ENCODE measurements around the gene ZFTA.

DNA sequence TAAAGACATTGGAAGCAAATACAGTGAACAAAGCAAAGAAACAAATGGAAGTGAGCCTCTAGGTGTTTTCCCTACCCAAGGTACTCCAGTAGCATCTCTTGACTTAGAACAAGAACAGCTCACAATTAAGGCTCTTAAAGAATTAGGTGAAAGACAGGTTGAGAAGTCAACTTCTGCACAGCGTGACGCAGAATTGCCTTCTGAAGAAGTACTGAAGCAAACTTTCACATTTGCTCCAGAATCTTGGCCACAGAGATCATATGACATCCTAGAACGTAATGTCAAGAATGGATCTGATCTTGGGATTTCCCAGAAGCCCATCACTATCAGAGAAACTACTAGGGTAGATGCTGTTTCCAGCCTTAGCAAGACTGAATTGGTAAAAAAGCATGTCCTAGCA, 48.0 kb downstream of the ZFTA start:
- TF ChIP-seq, protein P1, sequence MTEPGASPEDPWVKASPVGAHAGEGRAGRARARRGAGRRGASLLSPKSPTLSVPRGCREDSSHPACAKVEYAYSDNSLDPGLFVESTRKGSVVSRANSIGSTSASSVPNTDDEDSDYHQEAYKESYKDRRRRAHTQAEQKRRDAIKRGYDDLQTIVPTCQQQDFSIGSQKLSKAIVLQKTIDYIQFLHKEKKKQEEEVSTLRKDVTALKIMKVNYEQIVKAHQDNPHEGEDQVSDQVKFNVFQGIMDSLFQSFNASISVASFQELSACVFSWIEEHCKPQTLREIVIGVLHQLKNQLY (CRISPR knock-in tag; IDR thresholded peaks at IDR 0.05), result no peak
- TF ChIP-seq ZNF423 (CRISPR knock-in tag; IDR thresholded peaks at IDR 0.05) (no peak), RORB (CRISPR knock-in tag; IDR thresholded peaks at IDR 0.05) (no peak), SP1 (CRISPR knock-in tag; conservative IDR thresholded peaks at IDR 0.05) (no peak)
